ENCODE data around the gene IGLON5.

GRCh38 chr19:51365965-51366388, 54.5 kb downstream of the IGLON5 start, which contains the start of gene ETFB:
- TF ChIP-seq GATA3 (IDR thresholded peaks at IDR 0.05; ENCODE audit: low read depth, low read length) (no peak), GATA2 (IDR thresholded peaks at IDR 0.05; ENCODE audit: low read depth, low read length) (no peak)
